ENCODE measurements around the gene CNNM3.

Gene CNNM3

GRCh38 chr2:96865654-96866053 is 49.6 kb downstream of the CNNM3 start:
- H3K4me3 ChIP-seq (replicated peaks in 1 of 2; ENCODE audit: low read depth in 2 of 2, low read length in 2 of 2): no peak overlapping the region
- DNase-seq (ENCODE audit: low read depth in 2 of 2): no peak
- no peak for TF ChIP-seq CTCF (IDR thresholded peaks at IDR 0.05; ENCODE audit: low read depth, low read length)

GRCh38 chr2:96866149-96866548 is 50.1 kb downstream of the CNNM3 start:
- H3K4me3 ChIP-seq (replicated peaks in 1 of 2; ENCODE audit: low read depth in 2 of 2, low read length in 2 of 2): no peak overlapping the region
- DNase-seq (ENCODE audit: low read depth in 2 of 2): no peak
- TF ChIP-seq CTCF (IDR thresholded peaks at IDR 0.05; ENCODE audit: low read depth, low read length): no peak

DNA sequence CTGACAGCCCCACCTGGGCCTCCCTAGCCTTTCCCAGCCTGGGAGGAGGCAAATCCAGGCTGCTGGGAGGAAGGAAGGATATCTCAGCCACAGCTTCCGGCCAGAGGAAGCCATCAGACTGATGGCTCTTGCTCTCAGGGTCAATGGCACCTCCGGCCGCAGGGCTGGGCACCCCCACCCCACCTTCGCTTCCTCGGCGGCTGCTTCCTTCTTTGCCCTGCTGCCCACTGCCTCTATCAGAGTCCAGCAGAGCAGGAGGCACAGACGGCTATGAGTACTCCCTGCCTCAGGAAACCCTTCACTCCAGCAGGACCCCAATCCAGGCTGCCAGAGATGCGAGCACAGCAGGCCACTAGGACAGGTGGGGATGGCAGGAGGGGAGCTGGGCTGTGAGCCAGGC is 50.5 kb downstream of the CNNM3 start:
- DNase-seq (ENCODE audit: low read depth in 2 of 2): no peak
- TF ChIP-seq CTCF (IDR thresholded peaks at IDR 0.05; ENCODE audit: low read depth, low read length): no peak
- peak overlapping the region; percentile 85 to 87 for H3K4me3 ChIP-seq (replicated peaks in 1 of 2; ENCODE audit: low read depth in 2 of 2, low read length in 2 of 2)

DNA sequence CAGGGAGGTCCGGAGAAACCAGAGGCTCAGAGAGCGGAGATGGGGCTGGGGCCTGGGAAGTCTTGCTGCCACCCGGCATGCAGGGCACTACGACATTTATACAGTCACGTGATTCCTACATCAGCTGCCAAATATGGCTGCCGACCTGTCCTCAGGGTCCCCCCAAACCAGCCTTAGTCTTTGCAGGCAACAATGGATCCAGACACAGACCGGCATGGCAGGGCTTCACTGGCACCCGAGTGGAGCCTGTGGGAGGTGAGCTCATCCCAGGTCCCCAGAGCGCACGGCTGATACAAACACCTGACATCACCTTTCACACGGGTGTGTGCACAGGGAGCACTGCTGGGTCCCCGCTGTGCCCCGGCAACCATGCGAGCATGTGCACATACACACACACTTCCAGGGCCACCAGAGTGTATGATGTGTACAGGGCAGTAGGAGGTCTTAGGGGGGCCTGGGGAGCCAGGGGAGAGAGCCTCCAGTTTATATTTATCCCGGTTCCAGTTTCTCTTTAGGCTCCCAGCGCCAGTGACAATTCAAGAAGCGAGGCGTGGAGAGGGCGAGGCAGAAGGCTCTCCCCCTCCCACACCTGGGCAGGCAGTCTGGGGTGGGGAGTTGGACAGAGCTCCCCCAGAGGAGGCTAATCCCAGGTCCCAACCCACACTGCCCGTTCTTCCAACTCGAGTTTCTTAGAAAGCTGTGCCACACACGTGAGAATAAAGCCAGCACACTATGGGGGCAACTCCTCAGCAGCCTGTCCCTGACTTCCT is 51.1 kb downstream of the CNNM3 start:
- TF ChIP-seq CTCF (IDR thresholded peaks at IDR 0.05; ENCODE audit: low read depth, low read length): no peak

GRCh38 chr2:96867756-96868554 is 51.9 kb downstream of the CNNM3 start:
- peak in 1 of 2 donors; percentile 36 for DNase-seq (ENCODE audit: low read depth in 2 of 2)
- no peak for TF ChIP-seq CTCF (IDR thresholded peaks at IDR 0.05; ENCODE audit: low read depth, low read length)
- H3K4me3 ChIP-seq (replicated peaks in 1 of 2; ENCODE audit: low read depth in 2 of 2, low read length in 2 of 2): peak overlapping the region; percentile 85 to 87

More for the DNA sequence above, 51.1 kb downstream of the CNNM3 start:
- DNase-seq (ENCODE audit: low read depth in 2 of 2): no peak
- H3K4me3 ChIP-seq (replicated peaks in 1 of 2; ENCODE audit: low read depth in 2 of 2, low read length in 2 of 2): peak overlapping the region; percentile 85 to 87

DNA sequence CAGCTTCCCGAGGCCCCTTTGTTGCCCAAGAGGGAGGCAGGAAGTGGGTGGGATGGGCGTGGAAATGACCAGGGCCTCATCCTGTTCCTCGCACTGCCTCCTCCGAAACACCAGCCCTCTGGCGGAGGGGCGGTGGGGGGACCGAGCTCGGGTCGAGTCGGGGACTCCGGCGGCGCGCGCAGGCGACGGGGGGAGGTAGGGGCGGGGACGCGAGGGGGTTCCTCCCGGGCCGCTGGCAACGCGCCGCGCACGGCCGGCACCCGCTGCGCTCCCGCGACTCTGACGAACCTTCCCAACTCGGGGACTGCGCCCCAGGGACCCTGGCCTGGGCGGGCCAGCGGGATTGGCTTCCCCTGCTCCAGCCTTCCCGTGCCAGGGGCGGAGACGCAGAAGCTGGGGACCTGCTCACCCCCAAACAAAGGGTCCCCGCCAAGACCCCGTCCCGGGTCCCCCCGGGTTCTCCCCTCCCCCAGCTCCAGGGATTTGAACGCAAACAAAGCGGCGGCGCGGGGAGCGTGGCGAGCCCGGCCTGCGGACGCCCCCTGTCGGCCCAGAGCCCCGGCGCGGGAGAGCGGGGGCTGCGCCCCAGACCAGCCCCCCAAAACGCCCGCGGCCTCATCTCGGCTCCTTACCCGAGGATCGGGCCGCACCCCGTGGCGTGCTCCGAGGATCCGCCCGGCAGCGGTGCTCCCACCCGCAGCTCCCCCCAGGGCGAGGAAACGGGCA is 52.6 kb downstream of the CNNM3 start:
- peak; percentile 25 for TF ChIP-seq CTCF (IDR thresholded peaks at IDR 0.05; ENCODE audit: low read depth, low read length)
- peak overlapping the region; percentile 85 to 87 for H3K4me3 ChIP-seq (replicated peaks in 1 of 2; ENCODE audit: low read depth in 2 of 2, low read length in 2 of 2)
- peak; percentile 88 to 97 for DNase-seq (ENCODE audit: low read depth in 2 of 2)
